NCI-H128 (cell line): ENCODE data around the gene GLRX3.
"Not testable (repeated sequence)": the region's sequence is repeated elsewhere in the genome, so short reads cannot be mapped to it uniquely, and the experiment has no call there.

Experiments
- DNase-seq: peaks from one replicate; lab custom pipeline; 2025; ENCODE audit not compliant: unreplicated experiment; lab: John Stamatoyannopoulos, UW

GLRX3 gene

GRCh38 chr10:130188195-130189175, 52.3 kb downstream of the GLRX3 start:
- DNase-seq = no peak

GRCh38 chr10:130189608-130190054, 53.4 kb downstream of the GLRX3 start:
- DNase-seq = no peak

GRCh38 chr10:130190055-130190736, 54.0 kb downstream of the GLRX3 start:
- DNase-seq = peak; percentile 29

GRCh38 chr10:130190737-130191115, 54.5 kb downstream of the GLRX3 start:
- DNase-seq = no peak

- no peak for DNase-seq
These were observed 55.2 kb downstream of the GLRX3 start for GRCh38 chr10:130191380-130191779.

GRCh38 chr10:130192276-130192848, 56.2 kb downstream of the GLRX3 start:
- DNase-seq = no peak

GRCh38 chr10:130193033-130193432, 56.8 kb downstream of the GLRX3 start:
- DNase-seq = no peak

- no peak for DNase-seq
These were observed 57.5 kb downstream of the GLRX3 start for GRCh38 chr10:130193493-130194193.

GRCh38 chr10:130194194-130194990, 58.2 kb downstream of the GLRX3 start:
- DNase-seq = no peak

- no peak for DNase-seq
These were observed 58.9 kb downstream of the GLRX3 start for GRCh38 chr10:130194991-130195645.

GRCh38 chr10:130195746-130196294, 59.6 kb downstream of the GLRX3 start:
- DNase-seq = no peak

- no peak for DNase-seq
These were observed 60.6 kb downstream of the GLRX3 start for GRCh38 chr10:130196511-130197487.

GRCh38 chr10:130198651-130199050, 62.5 kb downstream of the GLRX3 start:
- DNase-seq = no peak

- no peak for DNase-seq
These were observed 64.2 kb downstream of the GLRX3 start for GRCh38 chr10:130200179-130201042.

GRCh38 chr10:130201043-130201380, 64.8 kb downstream of the GLRX3 start:
- DNase-seq = no peak

GRCh38 chr10:130202150-130202549, 66.0 kb downstream of the GLRX3 start:
- DNase-seq = not testable (repeated sequence)

- no peak for DNase-seq
These were observed 66.9 kb downstream of the GLRX3 start for GRCh38 chr10:130202984-130203621.
